Mammary epithelial cell (primary cell): ENCODE measurements around the gene CREG2.

Experiments used
- EZH2 ChIP-seq: IDR thresholded peaks from 2 replicates; pipeline ENCODE4 v1.6.1; 2012; ENCODE audit warnings: low read length, inconsistent platforms, borderline replicate concordance
- TF ChIP-seq, protein P1 (sequence below), 2 donors: IDR thresholded peaks in 1 of 2; conservative IDR thresholded peaks in 1 of 2; 2 replicates each; pipeline ENCODE4 v1.5.1; 2011 to 2012; ENCODE audit warnings: inconsistent platforms in 2 of 2, low read length in 2 of 2, mild to moderate bottlenecking in 2 of 2, control low read depth in 1 of 2, low read depth in 1 of 2; ENCODE audit not compliant: insufficient read depth in 1 of 2; ENCODE audit errors: extremely low read depth in 1 of 2

DNA sequence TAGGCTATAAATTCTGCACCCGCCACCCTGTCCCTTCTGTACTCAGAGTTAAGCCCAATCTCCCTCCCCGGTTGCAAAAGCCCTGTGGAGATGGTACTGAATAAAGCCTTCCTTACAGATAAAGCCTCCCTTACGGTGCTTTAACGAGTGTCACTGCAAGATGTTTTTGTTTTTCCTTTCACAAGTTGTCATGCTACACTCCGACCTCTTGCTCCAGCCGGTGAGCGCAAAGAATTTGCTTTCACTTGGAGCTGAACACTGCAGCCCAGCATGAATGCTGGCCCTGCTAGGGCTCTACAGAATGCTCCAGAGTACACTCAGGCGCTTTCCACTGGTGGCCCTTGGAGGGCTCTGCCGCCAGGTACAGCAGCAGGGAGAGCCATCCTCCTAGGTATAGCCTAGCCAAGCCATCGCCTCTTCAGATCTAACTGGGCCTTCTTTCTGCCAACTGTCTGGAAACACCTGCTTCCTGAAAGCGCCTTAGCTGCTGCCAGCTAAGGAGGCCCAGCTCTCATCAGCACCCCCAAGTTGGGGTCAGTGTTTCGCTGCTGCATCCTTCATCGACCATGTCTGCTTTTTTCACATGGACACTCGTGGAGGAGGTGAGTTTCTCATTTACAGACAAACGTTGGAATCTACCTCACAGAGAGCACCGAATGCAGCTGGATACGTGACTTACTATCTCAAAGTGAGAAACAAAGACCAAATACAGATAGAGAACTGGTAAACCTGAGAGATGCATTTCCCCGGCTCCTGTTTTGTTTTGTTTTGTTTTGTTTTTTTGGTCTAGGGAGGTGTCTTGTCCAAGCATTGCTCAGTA lies 13.4 kb upstream of the CREG2 start:
- TF ChIP-seq, protein P1, sequence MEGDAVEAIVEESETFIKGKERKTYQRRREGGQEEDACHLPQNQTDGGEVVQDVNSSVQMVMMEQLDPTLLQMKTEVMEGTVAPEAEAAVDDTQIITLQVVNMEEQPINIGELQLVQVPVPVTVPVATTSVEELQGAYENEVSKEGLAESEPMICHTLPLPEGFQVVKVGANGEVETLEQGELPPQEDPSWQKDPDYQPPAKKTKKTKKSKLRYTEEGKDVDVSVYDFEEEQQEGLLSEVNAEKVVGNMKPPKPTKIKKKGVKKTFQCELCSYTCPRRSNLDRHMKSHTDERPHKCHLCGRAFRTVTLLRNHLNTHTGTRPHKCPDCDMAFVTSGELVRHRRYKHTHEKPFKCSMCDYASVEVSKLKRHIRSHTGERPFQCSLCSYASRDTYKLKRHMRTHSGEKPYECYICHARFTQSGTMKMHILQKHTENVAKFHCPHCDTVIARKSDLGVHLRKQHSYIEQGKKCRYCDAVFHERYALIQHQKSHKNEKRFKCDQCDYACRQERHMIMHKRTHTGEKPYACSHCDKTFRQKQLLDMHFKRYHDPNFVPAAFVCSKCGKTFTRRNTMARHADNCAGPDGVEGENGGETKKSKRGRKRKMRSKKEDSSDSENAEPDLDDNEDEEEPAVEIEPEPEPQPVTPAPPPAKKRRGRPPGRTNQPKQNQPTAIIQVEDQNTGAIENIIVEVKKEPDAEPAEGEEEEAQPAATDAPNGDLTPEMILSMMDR (conservative IDR thresholded peaks at IDR 0.05 in 1 of 2, IDR thresholded peaks at IDR 0.05 in 1 of 2; ENCODE audit: extremely low read depth in 1 of 2, insufficient read depth in 1 of 2, low read depth in 1 of 2, low read length in 2 of 2) = no peak
- TF ChIP-seq EZH2 = no peak
